HL-60 (cell line): ENCODE data around the gene DRG1.

Experiments used
- CTCF ChIP-seq: IDR thresholded peaks from one replicate; pipeline ENCODE4 v1.5.1; 2011; ENCODE audit warnings: low read length, control low read depth, inconsistent platforms; ENCODE audit not compliant: insufficient read depth
- SPI1 ChIP-seq: IDR thresholded peaks from 2 replicates; pipeline ENCODE4 v1.6.1; 2012; ENCODE audit warnings: low read depth, mild to moderate bottlenecking, borderline replicate concordance

- TF ChIP-seq CTCF, result no peak
- no peak for TF ChIP-seq SPI1
These were observed 46.2 kb downstream of the DRG1 start for GRCh38 chr22:31445642-31446041.
